SH-SY5Y (cell line): Measurements from ENCODE around the gene ATAD3B.

ENCODE experiments used
- GATA2 ChIP-seq: IDR thresholded peaks from 2 replicates; pipeline ENCODE4 v1.6.1; 2011; ENCODE audit warnings: mild to moderate bottlenecking, low read depth, low read length
- GATA3 ChIP-seq: IDR thresholded peaks from 2 replicates; pipeline ENCODE4 v1.6.1; 2011; ENCODE audit warnings: low read depth, mild to moderate bottlenecking, low read length, moderate library complexity

DNA sequence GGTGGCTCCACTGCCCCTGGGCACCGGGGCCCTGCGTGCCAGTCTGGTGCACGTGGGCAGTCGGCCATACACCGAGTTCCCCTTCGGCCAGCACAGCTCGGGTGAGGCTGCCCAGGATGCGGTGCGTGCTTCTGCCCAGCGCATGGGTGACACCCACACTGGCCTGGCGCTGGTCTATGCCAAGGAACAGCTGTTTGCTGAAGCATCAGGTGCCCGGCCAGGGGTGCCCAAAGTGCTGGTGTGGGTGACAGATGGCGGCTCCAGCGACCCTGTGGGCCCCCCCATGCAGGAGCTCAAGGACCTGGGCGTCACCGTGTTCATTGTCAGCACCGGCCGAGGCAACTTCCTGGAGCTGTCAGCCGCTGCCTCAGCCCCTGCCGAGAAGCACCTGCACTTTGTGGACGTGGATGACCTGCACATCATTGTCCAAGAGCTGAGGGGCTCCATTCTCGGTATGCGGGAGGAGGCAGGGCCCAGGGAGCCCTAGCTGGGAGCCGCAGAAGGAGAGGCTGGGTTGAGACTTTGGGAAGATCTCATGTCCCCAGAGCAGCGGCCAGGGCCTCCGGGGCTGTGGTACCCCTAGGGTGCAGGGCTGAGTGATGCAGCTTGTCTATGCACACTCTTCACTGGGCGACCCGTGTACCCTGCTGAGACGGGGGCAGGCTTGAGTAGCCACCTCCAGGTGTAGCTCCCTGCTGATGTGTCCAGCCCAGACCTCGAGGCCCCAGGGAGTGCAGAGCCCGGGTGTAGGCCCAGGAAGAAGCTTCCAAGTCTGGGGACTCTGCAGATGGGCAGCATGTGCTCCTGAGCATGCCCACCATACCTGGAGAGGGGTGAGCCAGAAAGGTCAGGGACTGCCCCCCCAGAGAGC is 34.3 kb upstream of the ATAD3B start:
- TF ChIP-seq GATA3 (no peak), GATA2 (no peak)
